Adrenal gland (tissue), 12 donors: ENCODE data around the gene OVOL2. TPM values are rescaled to one million over a fixed set of nuclear protein-coding genes. Genes with fewer than 3 reads are reported as not detected.

Experiments
- DNase-seq, 7 donors: peaks; one replicate each; pipeline ENCODE4 v3.0.0-alpha.2; 2019 to 2020
- H3K27ac ChIP-seq, 5 donors: fragments of 200-600 bp; sonication (generic) in 4 of 5; 1 replicate in 3 of 5; 2 replicates in 2 of 5; pipeline versions ENCODE4 v1.5.1 to v1.8.0; 2016 to 2020; ENCODE audit warnings: mild to moderate bottlenecking in 1 of 5
- H3K27me3 ChIP-seq: fragments of 200-600 bp; 2 replicates; pipeline ENCODE4 v1.8.0; 2021
- H3K36me3 ChIP-seq, 2 donors: fragments of 200-600 bp; replicated peaks in 1 of 2; 1 replicate in 1 of 2; 2 replicates in 1 of 2; pipeline versions ENCODE4 v1.5.1 to v1.8.0; 2018 to 2022
- H3K4me1 ChIP-seq, 2 donors: fragments of 200-600 bp; replicated peaks in 1 of 2; 1 replicate in 1 of 2; 2 replicates in 1 of 2; pipeline versions ENCODE4 v1.5.1 to v1.8.0; 2018 to 2021
- H3K4me3 ChIP-seq, 4 donors: fragments of 200-600 bp; sonication (generic) in 3 of 4; one replicate each; pipeline ENCODE4 v1.5.1; 2016 to 2018
- H3K9me3 ChIP-seq, 3 donors: fragments of 200-600 bp; sonication (generic) in 1 of 3; replicated peaks in 1 of 3; 1 replicate in 2 of 3; 2 replicates in 1 of 3; pipeline versions ENCODE4 v1.5.1 to v1.8.0; 2016 to 2021
- POLR2A ChIP-seq, 2 donors: fragments of 450-650 bp; IDR thresholded peaks; one replicate each; pipeline ENCODE4 v1.6.1; 2017; ENCODE audit warnings: antibody characterized with exemption in 2 of 2, mild to moderate bottlenecking in 2 of 2, moderate library complexity in 1 of 2
- WGBS, 4 donors: extraction: QIAGEN DNeasy Blood & Tissue Kit in 2 of 4; methylation state at CpG; one replicate each; pipeline versions ENCODE4 v1.1.5 to v1.1.7; 2013 to 2017; 5-methylcytosine and 5-hydroxymethylcytosine counted together
- intact Hi-C, 2 donors: fragments of 100-400 bp; cut with DNase I; formaldehyde crosslinking; loops; one replicate each; pipeline versions ENCODE4 v1.14.1 to v1.15.0; 2022 to 2023
- polyA plus RNA-seq, 3 donors: library from polyadenylated mRNA; stranded (reverse); fragments of 200-250 nt in 2 of 3; fragments of 350-450 nt in 1 of 3; fragmentation: Illumina TruSeq in 1 of 3; extraction: RNeasy Lipid Tissue Mini Kit (QIAGEN cat#74804) in 1 of 3; gene quantifications; one replicate each; pipeline ENCODE4 v1.2.3, GENCODE V29; 2013 to 2014
- total RNA-seq, 9 donors: library from RNA; depleted of rRNA in 4 of 9; stranded (reverse); fragments of >200 nt in 4 of 9; fragments of 120-200 nt in 1 of 9; fragmentation: NEBNext Ultra II Directional in 1 of 9; extraction: Animal tissue kit (Norgen Biotek cat#: 25700) in 1 of 9; gene quantifications; one replicate each; pipeline versions ENCODE4 v1.1.0 to v1.2.4, GENCODE V29; 2013 to 2023
- TF ChIP-seq, protein P1 (sequence below), 6 experiments: fragments of 450-650 bp in 4 of 6; fragments of 200-600 bp in 2 of 6; sonication (generic) in 1 of 6; IDR thresholded peaks; 1 replicate in 5 of 6; 2 replicates in 1 of 6; pipeline versions ENCODE4 v1.5.1 to v1.8.0; 2016 to 2021; ENCODE audit warnings: antibody characterized with exemption in 6 of 6, mild to moderate bottlenecking in 2 of 6, moderate library complexity in 1 of 6
- donor health status: healthy with polysubstance abuse.
- donor health status: Bipolar disorder and iron deficiency.
- donor health status: DM: yes; HTN: yes; CAD: no.
- donor health status: DM: no; HTN: no; CAD: no.
- donor health status: DM: no; HTN: no; CAD: no.
- donor health status: DM: yes; HTN: yes; CAD: no.

OVOL2 gene
- total and polyA plus RNA-seq, 12 donors: not detected

DNA sequence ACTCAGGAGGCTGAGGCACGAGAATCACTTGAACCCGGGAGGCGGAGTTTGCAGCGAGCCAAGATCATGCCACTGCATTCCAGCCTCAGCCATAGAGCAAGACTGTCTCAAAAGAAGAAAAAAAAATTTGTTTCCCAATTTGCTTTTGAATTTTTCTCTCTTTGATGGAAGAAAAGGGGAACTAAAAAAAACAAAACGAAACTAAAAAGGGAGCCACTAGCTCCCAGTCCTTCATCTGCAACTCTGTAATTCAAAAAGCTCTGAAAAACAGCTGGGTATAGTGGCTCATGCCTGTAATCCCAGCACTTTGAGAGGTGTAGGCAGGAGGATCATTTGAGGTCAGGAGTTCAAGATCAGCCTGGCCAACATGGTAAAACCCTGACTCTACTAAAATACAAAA, 9.5 kb downstream of the OVOL2 start:
- H3K36me3 ChIP-seq: no peaks in the 10 kb centered on the region
- H3K4me1 ChIP-seq: no peaks in the 10 kb centered on the region

DNA sequence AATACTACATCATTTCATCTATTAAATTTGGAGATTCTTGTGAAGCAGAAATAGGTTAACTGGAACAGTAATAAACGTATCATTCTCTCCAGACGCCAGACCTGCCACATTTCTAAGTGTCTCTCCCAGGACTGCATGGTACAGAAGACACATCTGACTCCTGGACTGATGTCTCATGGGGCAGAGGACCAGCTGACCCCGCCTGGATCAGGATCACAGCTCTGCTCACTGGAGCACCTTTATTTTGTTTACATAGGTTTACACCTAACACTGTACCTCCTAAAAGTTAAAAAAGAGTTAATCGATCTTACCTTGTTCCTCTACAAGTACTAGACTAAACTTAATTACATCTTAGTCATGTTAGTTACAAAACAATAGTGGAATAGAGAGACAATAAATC, 11.2 kb downstream of the OVOL2 start:
- DNase-seq: no peak
- 59 to 78% (median 66%) methylated on average over 4 of the region's 4 CpGs for WGBS, 4 donors

More for the DNA sequence above, 9.5 kb downstream of the OVOL2 start:
- H3K27ac ChIP-seq: no peak overlapping the region
- no peak for DNase-seq
- no peak overlapping the region for H3K4me3 ChIP-seq
- TF ChIP-seq POLR2A (IDR thresholded peaks at IDR 0.05): no peak
- TF ChIP-seq, protein P1, sequence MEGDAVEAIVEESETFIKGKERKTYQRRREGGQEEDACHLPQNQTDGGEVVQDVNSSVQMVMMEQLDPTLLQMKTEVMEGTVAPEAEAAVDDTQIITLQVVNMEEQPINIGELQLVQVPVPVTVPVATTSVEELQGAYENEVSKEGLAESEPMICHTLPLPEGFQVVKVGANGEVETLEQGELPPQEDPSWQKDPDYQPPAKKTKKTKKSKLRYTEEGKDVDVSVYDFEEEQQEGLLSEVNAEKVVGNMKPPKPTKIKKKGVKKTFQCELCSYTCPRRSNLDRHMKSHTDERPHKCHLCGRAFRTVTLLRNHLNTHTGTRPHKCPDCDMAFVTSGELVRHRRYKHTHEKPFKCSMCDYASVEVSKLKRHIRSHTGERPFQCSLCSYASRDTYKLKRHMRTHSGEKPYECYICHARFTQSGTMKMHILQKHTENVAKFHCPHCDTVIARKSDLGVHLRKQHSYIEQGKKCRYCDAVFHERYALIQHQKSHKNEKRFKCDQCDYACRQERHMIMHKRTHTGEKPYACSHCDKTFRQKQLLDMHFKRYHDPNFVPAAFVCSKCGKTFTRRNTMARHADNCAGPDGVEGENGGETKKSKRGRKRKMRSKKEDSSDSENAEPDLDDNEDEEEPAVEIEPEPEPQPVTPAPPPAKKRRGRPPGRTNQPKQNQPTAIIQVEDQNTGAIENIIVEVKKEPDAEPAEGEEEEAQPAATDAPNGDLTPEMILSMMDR (IDR thresholded peaks at IDR 0.05): no peak
- WGBS, 4 donors: 65 to 73% (median 69%) methylated on average over 5 of the region's 5 CpGs
- intact Hi-C loops: no loop called here
- H3K27me3 ChIP-seq: no peaks in the 10 kb centered on the region
- H3K9me3 ChIP-seq: no peaks in the 10 kb centered on the region

DNA sequence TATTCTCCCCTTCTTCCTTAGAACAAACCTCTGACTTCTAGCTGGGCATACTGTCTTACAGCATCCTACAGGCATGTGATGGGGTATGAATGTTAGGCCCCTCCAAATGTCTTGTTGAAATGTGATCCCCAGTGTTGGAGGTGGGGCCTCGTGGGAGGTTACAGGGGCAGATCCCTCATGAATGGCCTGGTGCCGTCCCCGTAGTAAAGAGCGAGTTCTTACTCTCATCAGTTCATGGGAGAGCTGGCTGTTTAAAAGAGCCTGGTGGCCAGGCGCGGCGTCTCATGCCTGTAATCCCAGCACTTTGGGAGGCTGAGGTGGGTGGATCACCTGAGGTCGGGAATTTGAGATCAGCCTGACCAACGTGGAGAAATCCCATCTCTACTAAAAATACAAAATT, 15.5 kb downstream of the OVOL2 start:
- no peaks in the 10 kb centered on the region for H3K27me3 ChIP-seq
- 42 to 69% (median 62%) methylated on average over 4 to 9 of the region's 9 CpGs for WGBS, 4 donors
- no peak for DNase-seq

More for the DNA sequence above, 11.2 kb downstream of the OVOL2 start:
- intact Hi-C loops: no loop called here
- Histone ChIP-seq H3K27me3 (no peaks in the 10 kb centered on the region), H3K4me1 (no peaks in the 10 kb centered on the region), H3K27ac (no peak overlapping the region), H3K9me3 (no peaks in the 10 kb centered on the region), H3K4me3 (no peak overlapping the region), H3K36me3 (no peaks in the 10 kb centered on the region)
- TF ChIP-seq POLR2A (IDR thresholded peaks at IDR 0.05): no peak
- TF ChIP-seq, protein P1 (IDR thresholded peaks at IDR 0.05): no peak

DNA sequence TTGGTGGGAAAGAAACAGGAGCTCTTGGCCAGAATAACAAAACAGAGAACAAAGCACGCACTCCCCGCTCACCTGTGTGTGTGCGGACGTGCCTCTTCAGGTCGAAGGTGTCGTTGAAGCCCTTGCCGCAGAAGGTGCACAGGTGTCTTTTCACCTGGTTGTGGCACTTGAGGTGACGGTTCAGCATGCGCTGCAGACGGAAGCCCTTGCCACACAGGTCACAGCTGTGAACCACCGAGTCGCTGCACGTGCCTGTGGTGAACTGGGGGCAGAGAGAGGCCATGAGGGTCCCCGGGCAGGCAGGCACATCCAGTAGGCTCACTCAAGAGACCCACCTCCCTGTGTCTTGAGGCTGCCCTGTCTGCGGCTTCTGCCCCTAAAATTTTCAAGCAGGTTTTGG, 16.3 kb downstream of the OVOL2 start:
- no peak for DNase-seq
- no peak for TF ChIP-seq POLR2A (IDR thresholded peaks at IDR 0.05)
- TF ChIP-seq, protein P1 (IDR thresholded peaks at IDR 0.05): no peak
- no peak overlapping the region for H3K27ac ChIP-seq
- no peaks in the 10 kb centered on the region for H3K27me3 ChIP-seq
- 84 to 88% (median 86%) methylated on average over 14 to 15 of the region's 15 CpGs for whole genome bisulfite sequencing, 4 donors
- intact Hi-C loops: no loop called here
- no peaks in the 10 kb centered on the region for H3K4me1 ChIP-seq
- H3K36me3 ChIP-seq: no peaks in the 10 kb centered on the region
- H3K4me3 ChIP-seq: no peak overlapping the region
- H3K9me3 ChIP-seq: no peaks in the 10 kb centered on the region

More for the DNA sequence above, 15.5 kb downstream of the OVOL2 start:
- H3K4me1 ChIP-seq: no peaks in the 10 kb centered on the region
- intact Hi-C loops: no loop called here
- no peak overlapping the region for H3K27ac ChIP-seq
- H3K4me3 ChIP-seq: no peak overlapping the region
- H3K36me3 ChIP-seq: no peaks in the 10 kb centered on the region
- no peak for TF ChIP-seq POLR2A (IDR thresholded peaks at IDR 0.05)
- TF ChIP-seq, protein P1 (IDR thresholded peaks at IDR 0.05): no peak
- H3K9me3 ChIP-seq: no peaks in the 10 kb centered on the region
